ENCODE data around the gene IGSF21.

- no peak for TF ChIP-seq CTCF (IDR thresholded peaks at IDR 0.05; ENCODE audit: low read depth, low read length)
- TF ChIP-seq EZH2phosphoT487 (IDR thresholded peaks at IDR 0.05; ENCODE audit: low read depth), result no peak
Measured at GRCh38 chr1:18199462-18199861, 91.9 kb downstream of the IGSF21 start.

All from OCI-LY3 (cell line).